Measurements from ENCODE around the gene CAPN5.

Gene CAPN5

GRCh38 chr11:77173494-77173893, 106.7 kb downstream of the CAPN5 start:
- DNase-seq (ENCODE audit: low read depth): no peak

GRCh38 chr11:77174559-77174958, 107.8 kb downstream of the CAPN5 start:
- no peak for DNase-seq (ENCODE audit: low read depth)

DNA sequence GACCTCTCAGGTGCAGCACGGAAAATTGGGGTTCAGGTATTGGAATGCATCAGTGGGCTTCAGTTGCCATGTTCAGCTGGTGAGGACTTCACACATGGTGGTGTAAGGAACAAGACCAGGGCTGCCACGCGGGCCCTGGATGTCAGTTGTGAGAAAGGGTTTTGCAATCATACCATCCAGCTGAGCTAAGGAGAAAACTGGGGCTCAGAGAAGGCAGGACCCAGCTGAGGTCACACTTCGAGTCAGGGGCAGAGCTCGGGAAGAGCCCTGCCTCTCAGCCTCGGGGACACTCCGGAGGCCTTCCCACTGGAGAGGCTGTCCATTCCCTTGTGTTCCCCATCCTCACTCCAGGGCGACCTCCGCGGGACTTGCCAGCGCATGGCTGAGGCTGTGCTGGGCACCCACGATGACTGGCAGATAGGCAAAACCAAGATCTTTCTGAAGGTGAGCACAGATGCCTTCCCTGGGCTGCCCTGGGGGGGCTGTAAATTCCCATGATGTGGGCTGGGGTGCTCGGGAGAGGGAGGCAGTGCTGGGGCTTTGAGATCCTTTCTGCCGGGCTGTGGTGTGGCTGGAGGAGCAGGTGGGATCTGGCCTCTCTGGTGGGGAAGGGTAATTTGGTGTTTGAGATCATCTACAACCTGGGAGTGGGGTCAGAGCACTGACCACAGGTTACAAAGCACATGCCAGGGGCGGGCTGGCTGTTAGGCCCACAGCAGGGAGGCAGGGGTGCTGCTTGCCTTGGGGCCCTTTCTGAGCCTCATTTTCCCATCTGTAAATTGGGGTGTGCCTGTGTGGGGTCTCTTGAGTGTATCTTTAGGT, 108.5 kb downstream of the CAPN5 start:
- DNase-seq (ENCODE audit: low read depth): no peak

Data from activated T-helper 1 cell treated with Interleukin-2 at 50 U/mL for 16 hours (primary cell).